ENCODE results near the gene WSB2. TPM values are rescaled to one million over a fixed set of nuclear protein-coding genes. Genes with fewer than 3 reads are reported as not detected.

WSB2 gene
- total and polyA plus RNA-seq, 10 of the 15 experiments (the other 5 are each of a cell fraction or from before 2014, with no cell fraction given): 18.3 to 82.6 (median 43.7) TPM

GRCh38 chr12:118038137-118038536 lies 22.8 kb downstream of the WSB2 start:
- Histone ChIP-seq H3K9ac (ENCODE audit: control insufficient read depth, insufficient read depth, low read length) (no peak overlapping the region), H3K4me1 (ENCODE audit: control insufficient read depth, insufficient read depth, low read length) (peaks cover 29% of the 10 kb centered on the region), H3K9me3 (replicated peaks; ENCODE audit: control insufficient read depth, insufficient read depth, low read length) (peaks cover 6% of the 10 kb centered on the region; the same call in 2 of the 3 replicates), H3K4me3 (no peak overlapping the region), H3K79me2 (ENCODE audit: control insufficient read depth, insufficient read depth, low read length) (no peaks in the 10 kb centered on the region), H3K27me3 (replicated peaks in 1 of 2; ENCODE audit: control insufficient read depth in 2 of 2, insufficient read depth in 2 of 2, low read length in 1 of 2) (no peaks in the 10 kb centered on the region), H3K27ac (ENCODE audit: control insufficient read depth, insufficient read depth) (no peak overlapping the region), H3K4me2 (ENCODE audit: control insufficient read depth, insufficient read depth) (no peak overlapping the region), H3K36me3 (ENCODE audit: control insufficient read depth in 2 of 2, insufficient read depth in 2 of 2, low read length in 1 of 2) (peaks cover 23 to 48% of the 10 kb centered on the region in 2 experiments), H4K20me1 (ENCODE audit: control insufficient read depth, insufficient read depth) (no peaks in the 10 kb centered on the region), H2AFZ (ENCODE audit: control insufficient read depth, low read depth, low read length) (no peak overlapping the region)
- no peak for TF ChIP-seq ATF2 (IDR thresholded peaks at IDR 0.05; ENCODE audit: low read length)
- no peak for TF ChIP-seq CBX5 (IDR thresholded peaks at IDR 0.05; ENCODE audit: low read depth)
- no peak for TF ChIP-seq ESRRA (IDR thresholded peaks at IDR 0.05; ENCODE audit: low read length)
- TF ChIP-seq ATF3 (IDR thresholded peaks at IDR 0.05; ENCODE audit: borderline replicate concordance, extremely low read depth, low read depth, low read length): no peak
- no peak for TF ChIP-seq BMI1 (IDR thresholded peaks at IDR 0.05; ENCODE audit: borderline replicate concordance)
- no peak for TF ChIP-seq SIX5 (IDR thresholded peaks at IDR 0.05; ENCODE audit: low read depth, low read length, severe bottlenecking)
- no peak for TF ChIP-seq TAF1 (IDR thresholded peaks at IDR 0.05; ENCODE audit: borderline replicate concordance, low read depth, low read length)
- no peak for TF ChIP-seq REST (IDR thresholded peaks at IDR 0.05; ENCODE audit: low read depth, low read length)
- TF ChIP-seq HDAC2 (IDR thresholded peaks at IDR 0.05): no peak
- TF ChIP-seq POLR2AphosphoS5 (IDR thresholded peaks at IDR 0.05; ENCODE audit: low read length): no peak
- TF ChIP-seq YY1 (IDR thresholded peaks at IDR 0.05; ENCODE audit: low read depth, low read length): no peak
- TF ChIP-seq FOXM1 (IDR thresholded peaks at IDR 0.05; ENCODE audit: low read depth, low read length): no peak
- no peak for TF ChIP-seq RBBP5 (conservative IDR thresholded peaks at IDR 0.05)
- TF ChIP-seq RELB (IDR thresholded peaks at IDR 0.05; ENCODE audit: low read depth): no peak
- TF ChIP-seq MAX (IDR thresholded peaks at IDR 0.05; ENCODE audit: low read depth, low read length): no peak
- TF ChIP-seq SP1 (IDR thresholded peaks at IDR 0.05; ENCODE audit: low read depth, low read length): no peak
- no peak for TF ChIP-seq POU2F2 (IDR thresholded peaks at IDR 0.05; ENCODE audit: borderline replicate concordance, low read depth, low read length)
- TF ChIP-seq SMC3 (IDR thresholded peaks at IDR 0.05; ENCODE audit: borderline replicate concordance, low read length): no peak
- DNase-seq (ENCODE audit: low read depth, low spot score) (no peak), FAIRE-seq (no peak), ATAC-seq (no peak)
- BruUV-seq (replicated peaks): no TSS peak
- WGBS (ENCODE audit: insufficient coverage, insufficient replicate concordance, low lambda C conversion rate, missing lambda C conversion rate): 94% methylated on average over 6 of the region's 6 CpGs
- POLR2A ChIA-PET: no interaction called here
- in situ Hi-C loops (cut with MboI) (no loop called here), intact Hi-C loops (cut with micrococcal nuclease; ENCODE audit: unreplicated experiment) (no loop called here)
- SMC1A ChIA-PET (ENCODE audit: uncharacterized antibody, unreplicated experiment): interaction anchor here (0.9 kb wide), 1 partner anchor 26 kb away, joined by 3 read pairs; no protein-coding TSS in a partner anchor
- RAD21 ChIA-PET (ENCODE audit: unreplicated experiment): interaction anchor here (0.5 kb wide), 1 partner anchor 25 kb away, joined by 3 read pairs; no protein-coding TSS in a partner anchor
- CTCF ChIA-PET: no interaction called here
